NCI-H1105 treated with DMSO at 0.1 percent for 48 hours (cell line): ENCODE data around the gene TMEM51.

Experiments used
- DNase-seq: peaks from one replicate; lab custom pipeline; 2025; lab: John Stamatoyannopoulos, UW

Gene TMEM51

DNA sequence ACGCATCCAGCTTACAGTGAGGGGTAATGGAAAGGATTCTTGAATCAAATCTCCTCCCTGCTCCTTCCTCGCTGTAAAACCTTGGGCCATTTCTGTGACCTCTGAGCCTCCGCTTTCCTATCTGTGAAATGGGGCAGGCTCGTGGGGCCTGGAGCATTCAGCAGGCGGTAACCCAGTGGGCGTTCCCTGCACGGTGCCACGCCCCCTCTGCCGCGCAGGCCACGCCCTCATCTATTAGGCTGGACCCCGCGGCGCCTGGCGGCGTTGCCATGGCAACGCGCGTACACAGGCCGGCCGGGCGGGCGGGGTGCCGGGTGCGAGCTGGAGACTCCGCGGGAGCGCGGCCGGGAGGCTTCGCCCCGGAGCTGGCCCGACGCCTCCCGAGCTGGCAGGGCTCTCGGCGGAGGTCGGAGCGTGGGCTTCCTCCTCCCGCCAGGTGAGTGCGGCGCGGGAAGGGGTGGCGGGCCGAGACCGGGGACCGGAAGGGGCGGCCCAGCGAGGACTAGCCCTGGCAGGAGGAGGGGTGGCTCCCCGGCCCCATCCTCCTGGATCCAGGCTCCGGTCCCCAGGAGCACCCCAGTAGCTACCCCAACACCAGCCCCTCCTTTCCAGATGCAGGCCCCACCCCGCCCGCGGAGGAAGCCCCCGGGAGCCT is 93.5 kb downstream of the TMEM51 start, which contains the start of gene FHAD1:
Gene FHAD1 (plus strand): TSS at position 264 of the 655 bp plus-strand sequence. CDS start 4,562 bp downstream, outside the sequence.
- peak; percentile 72 for DNase-seq

DNA sequence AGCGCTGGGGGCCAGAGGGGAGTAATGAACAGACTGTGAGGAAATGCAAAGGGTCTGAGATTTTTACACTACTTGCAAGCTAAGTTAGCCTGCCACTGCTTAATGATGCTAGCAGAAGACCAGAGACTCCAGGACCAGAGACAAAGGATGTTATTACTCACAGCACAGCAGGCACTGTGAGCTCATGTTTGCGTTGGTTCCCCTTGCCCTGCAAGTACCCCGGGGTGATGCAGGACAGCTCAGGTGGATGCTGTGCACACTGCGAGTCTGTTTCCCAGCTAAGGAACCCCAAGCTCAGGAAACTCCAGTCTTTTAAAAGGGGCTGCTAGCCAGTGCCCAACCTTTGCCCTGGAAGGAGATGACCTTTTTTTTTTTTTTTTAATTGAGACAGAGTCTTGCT is 94.7 kb downstream of the TMEM51 start:
- DNase-seq, result no peak

DNA sequence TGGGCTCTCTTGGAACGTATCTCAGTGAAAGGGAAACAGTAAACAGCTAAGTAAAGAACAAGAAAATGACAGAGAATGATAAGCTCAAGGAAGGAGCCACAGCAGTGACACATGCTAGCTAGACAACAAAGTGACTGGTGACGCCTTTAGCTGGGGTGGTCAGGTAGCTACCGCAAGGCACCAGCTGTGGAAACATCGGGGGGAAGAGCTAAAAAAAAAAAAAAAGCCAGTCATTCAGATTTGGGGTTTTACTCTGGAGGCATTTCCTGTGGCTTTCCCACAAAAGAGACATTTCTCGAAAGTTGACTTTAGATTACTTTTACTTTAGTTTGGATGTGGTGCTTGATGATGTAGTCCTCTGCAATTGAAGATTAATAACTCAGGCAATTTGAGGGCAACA is 95.5 kb downstream of the TMEM51 start:
- DNase-seq, result no peak

DNA sequence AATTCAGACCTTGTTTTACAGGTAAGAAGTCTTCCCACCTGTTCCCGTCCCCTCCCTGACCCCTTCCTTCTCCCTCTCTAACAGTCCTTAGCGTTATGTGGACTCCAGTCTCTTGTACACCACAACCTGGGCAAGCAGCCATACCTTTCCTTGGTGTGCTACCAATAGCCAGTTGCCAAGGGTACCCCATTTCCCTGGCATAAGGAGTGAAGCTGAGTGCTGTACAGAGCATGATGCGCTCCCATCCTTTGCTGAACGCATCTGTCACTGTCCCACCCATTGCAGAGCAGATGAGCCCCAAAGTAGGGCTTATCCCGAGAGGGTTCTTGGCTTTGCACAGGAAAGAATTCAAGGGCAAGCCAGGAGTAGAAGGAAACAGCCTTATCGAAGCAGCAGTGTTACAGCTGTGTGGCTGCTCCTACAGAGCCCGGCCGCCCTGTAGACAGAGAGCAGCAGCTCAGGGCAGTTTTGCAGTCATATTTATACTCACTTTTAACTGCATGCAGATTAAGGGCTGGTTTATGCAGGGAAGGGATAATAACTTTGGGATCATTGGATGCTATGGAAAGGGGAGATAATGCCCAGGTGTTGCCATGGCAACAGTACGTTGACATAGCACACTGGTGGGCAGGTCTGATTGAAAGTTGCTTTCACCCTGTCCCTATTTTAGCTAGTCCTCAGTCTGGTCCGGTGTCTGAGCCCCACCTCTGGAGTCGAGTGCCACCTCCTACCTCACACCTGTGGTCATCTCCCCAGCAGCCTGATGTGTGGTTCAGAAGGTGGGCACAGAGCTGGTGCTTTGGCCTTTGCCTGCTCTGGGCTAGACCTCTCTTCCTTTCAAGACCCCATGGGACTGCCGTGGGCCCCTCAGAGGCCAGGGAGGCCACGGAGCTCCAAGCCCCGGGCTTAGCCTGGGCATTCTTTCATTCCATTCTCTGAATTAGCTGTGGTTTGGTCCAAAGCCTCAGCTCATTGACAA is 98.6 kb downstream of the TMEM51 start:
- DNase-seq, result peak; percentile 3

DNA sequence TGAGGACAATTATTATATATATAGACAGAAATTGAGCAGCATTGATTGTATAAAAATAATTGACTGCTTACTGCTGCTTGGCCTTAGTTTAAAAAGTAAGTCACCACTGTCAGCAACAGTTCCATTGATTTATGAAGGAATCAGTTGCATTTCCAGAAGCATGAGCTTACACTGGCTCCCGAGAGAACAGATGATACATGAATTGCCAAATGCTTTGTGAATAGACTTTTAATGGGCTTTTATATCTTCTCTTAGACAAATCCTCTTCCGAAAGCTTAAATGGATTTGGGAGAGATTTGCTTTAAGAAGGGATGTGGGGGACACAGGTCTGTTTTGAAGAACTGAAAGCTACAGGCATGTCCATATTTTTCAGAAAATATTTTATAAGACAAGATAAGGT is 101.0 kb downstream of the TMEM51 start:
- no peak for DNase-seq

DNA sequence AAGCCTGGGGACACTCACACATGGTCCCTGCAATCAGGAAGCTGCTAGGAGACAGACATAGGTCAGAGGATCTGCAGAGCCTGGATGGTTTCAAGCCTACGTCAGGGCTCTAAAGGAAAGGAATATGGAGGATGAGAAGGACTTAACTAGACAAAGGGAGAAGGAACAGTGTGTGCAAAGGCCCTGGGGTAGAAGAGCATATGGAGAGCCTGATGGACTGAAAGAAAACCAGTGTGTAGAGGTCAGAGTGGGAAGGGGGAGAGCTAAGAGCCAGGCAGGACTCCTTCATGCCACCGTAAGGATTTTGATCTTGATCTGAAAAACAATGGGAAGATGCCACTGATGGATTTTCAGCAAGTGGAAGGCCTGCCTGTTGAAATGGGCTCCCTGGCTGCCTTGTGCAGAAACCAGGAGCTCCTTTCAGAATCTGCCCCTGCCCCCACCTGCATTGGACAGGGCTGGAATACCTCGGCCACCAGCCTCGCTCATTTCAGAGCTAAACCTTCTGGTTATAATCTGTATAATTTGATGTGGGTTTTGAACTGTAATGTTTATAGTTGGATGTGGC is 102.1 kb downstream of the TMEM51 start:
- DNase-seq, result no peak

DNA sequence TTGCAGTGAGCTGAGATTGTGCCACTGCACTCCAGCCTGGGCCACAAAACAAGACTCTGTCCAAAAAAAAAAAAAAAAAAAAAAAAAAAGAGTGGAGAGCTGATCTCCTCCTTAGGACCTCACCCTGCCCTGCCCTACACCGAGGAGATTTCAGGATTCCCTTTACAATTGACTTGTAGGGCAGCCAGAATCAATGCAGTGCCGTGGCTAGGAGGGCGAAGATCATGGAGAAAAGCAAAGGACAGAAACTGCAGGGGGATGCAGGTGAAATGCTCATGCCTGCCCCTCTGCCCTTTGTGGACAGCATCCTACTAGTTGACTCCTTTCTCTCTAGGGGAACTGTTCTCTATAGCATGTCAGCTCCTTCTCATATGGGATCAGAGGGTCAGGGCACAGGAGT is 103.0 kb downstream of the TMEM51 start:
- no peak for DNase-seq

DNA sequence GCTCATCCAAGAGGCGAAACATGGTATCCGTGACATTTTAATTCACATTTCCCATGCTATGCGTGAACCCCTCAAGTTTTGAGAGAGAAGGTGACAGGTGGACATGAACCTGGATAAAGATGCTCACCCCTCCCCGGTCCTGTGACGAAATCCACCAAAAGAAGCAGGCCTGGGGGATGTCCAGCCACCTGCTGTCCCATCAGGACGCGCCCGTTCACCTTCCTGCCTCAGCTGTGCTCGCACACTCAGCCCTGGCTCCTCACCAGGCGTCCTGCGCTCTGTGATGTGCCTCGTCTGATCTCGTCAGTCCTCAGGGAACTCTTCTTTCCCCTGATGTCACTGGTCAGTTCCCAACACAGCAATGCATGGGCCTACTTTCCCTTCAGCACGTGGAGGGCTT is 103.8 kb downstream of the TMEM51 start:
- DNase-seq, result no peak

DNA sequence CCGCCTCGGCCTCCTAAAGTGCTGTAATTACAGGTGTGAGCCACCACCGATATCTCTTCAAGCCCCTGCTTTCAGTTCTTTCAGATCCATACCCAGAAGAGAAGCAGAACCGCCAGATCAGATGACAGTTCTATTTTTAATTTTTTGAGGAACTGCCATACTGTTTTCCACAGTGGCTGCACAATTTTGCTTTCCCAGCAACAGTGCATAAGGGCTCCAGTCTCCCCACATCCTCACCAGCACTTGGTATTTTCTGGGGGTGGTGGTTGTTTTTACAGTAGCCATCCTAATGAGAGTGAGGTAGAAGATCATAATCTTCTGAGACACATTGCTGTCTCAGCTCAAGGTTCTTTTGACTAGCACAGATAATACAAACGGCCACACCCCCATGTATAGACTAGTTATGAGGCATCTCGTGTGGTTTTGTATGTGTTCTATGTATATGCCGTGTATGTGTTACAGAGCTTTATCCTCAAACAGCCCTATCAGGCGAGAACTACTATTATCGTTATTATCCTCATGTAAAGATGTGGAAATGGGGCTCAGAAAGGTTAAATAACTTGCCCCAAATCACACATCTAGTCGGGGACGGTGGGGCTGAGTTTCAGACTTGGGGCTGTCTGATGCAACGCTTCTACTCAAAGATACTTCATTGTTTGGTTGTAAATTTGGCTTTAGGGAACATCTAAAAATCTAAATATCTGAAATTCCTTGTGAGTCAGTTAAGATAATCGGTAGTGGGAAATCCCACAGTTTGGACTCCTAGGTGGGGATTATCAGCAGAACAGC is 105.5 kb downstream of the TMEM51 start:
- DNase-seq, result no peak

DNA sequence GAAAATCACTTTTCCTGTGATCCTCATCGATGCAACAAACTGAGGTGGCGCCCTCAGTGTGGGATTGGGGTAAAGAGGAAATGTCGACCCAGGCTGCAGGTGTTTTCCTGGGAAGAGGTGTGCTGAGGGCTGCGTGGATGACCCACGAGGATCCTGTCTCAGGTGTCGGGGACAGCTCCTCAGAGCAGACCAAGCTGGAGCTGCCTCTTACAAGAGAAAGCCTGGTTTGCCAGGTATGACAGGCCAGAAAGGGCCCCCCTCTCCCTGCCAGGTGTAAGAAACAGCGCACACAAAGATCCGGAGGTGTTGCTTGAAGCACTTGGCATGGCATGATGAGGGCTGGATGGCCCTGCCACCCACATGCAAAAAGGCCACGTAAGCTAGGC is 106.1 kb downstream of the TMEM51 start:
- no peak for DNase-seq

DNA sequence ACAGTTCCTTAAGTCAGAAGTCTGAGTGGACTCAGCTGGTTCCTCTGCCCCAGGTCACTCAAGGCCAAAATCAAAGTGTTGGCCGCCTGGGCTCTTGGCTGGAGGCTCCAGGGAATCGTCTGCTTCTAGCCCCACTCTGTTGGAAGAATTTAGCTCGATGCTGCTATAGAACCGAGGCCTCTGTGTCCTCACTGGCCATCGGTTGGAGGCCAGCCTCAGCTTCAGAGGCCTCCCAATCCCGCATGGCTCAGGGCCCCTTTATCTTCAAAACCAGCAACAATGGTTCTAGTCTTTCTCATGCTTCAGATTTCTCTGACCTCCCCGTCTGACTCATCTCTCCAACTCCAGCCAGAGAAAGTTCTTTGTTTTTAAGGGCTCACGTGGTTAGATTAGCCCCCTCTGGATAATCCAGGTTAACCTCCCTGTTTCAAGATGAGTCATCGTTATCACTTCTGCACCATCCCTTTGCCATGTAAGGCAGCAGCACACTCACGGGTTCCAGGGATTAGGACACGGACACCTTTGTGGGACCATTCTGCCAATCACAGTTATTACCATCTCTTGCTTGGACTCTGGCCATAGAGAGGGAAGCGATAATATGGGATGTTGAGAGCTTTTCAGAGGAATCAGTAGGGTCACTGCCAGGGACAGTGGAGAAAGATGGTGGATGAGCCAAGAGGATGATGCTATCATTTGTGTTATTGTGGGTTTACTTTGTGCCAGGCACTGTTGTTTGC is 107.0 kb downstream of the TMEM51 start:
- no peak for DNase-seq

DNA sequence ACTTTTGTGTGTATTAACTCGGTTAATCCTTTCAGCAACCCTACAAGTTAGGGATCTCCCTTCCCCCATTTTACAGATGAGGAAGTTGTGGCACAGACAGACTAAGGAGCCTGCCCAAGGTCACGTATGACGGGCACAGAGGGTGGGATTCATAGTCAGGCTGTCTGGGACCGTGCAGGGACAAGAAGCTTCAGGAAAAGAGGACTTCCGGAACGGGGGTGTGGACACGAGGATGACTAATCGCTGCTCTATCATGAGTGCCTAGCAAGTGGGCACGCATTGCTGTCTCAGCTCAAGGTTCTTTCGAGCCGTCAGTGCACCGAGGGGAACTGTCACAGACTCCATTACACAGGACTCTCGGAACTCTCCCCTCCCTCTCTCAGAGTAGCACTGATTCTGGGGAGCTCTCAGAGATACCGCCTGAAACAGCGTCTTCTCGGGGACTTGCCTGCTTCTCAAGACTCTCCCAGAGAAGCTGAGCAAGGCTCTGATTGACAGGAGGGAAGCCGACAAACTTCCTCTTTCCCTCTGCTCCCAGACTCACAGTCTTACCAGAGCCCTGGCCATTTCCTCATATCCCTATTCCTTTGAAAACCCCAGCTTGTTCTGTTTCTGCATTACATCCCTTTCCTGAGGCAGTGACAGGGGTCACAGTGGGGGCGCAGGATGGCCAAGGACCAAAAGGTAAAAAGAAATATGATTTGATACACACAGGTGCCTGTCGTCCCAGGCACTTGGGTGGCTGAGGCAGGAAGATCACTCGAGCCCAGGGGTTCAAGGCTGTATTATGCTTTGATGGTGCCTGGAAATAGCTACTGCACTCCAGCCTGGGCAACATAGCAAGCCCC is 107.8 kb downstream of the TMEM51 start:
- DNase-seq, result no peak

DNA sequence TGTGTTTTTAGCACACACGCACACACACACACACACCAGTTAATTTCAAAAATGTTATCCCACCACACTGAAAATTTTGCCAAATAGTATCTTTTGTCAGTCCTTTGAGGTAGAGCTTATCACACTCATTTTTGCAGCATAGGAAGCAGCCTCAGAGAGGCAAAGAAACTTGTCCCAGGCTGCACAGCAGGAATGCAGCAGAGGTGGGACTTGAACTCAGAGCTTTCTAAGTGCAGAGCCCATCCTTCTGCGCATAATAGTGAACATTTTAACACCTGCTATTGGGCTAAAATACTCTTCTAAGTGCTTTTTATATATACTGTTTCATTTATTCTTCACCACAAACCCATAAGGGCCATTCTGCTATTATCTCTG is 108.4 kb downstream of the TMEM51 start:
- no peak for DNase-seq

DNA sequence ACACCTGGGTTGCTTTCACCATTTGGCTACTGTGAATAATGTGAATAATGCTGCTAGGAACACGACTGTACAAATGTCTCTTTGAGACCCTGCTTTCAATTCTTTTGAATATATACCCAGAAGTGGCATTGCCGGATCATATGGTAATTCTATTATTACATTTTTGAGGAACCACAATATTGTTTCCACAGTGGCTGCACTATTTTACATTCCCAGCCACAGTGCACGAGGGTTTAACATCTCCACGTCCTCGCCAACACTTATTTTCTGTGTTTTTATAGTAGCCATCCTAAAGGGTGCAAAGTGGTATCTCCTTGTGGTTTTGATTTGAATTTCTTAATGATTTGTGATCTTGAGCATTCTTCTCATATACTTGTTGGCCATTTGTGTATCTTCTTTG is 109.2 kb downstream of the TMEM51 start:
- DNase-seq, result no peak

DNA sequence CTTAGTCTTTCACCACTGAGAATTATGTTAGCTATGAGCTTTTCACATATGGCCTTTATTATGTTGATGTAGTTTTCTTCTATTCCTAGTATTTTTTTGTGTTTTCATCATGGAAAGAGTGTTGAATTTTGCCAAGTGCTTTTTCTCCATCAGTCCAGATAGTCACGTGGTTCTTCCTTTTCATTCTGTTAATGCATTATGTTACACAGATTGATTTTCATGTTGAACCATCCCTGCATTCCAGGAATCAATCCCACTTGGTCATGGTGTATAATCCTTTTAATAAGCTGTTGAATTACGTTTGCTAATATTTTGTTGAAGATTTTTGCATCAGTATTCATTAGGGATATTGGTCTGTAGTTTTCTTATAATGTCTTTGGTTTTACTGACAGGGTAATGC is 111.2 kb downstream of the TMEM51 start:
- no peak for DNase-seq
